IMR-90 (cell line): ENCODE results near the gene ST6GALNAC3. TPM values are rescaled to one million over a fixed set of nuclear protein-coding genes. Genes with fewer than 3 reads are reported as not detected.

Experiments
- ATAC-seq: fragments of 200-7000 bp; cut with Tn5 transposase; 2 replicates; pipeline ENCODE4 v1.9.1; 2020; ENCODE audit warnings: low read depth, mild to moderate bottlenecking, moderate library complexity
- BruUV-seq: library from RNA; stranded (reverse); fragments of 400-500 nt; replicated peaks from 2 replicates; lab custom pipeline; 2021; lab: Mats Ljungman, UMichigan
- CTCF ChIA-PET: fragments of 300-600 bp; formaldehyde crosslinking; extraction: SDS; loops from one replicate; lab custom pipeline; 2021; ENCODE audit warnings: antibody characterized with exemption; lab: Yijun Ruan, JAX
- POLR2A ChIA-PET: fragments of 300-600 bp; sonication (Branson Sonifier 250); formaldehyde crosslinking; loops from one replicate; lab custom pipeline; 2022; ENCODE audit warnings: antibody characterized with exemption; ENCODE audit not compliant: unreplicated experiment; lab: Charles Lee
- DNase-seq: peaks from one replicate; pipeline ENCODE4 v3.0.0; 2013
- H2AFZ ChIP-seq: replicated peaks from 2 replicates; pipeline ENCODE3; 2013; ENCODE audit warnings: low read length, mild to moderate bottlenecking; ENCODE audit not compliant: poor library complexity
- H2AK5ac ChIP-seq: 2 replicates; pipeline ENCODE4 v1.6.1; 2013; ENCODE audit warnings: low read depth, low read length, inconsistent platforms
- H2AK9ac ChIP-seq: replicated peaks from 2 replicates; pipeline ENCODE3; 2013; ENCODE audit warnings: mild to moderate bottlenecking, low read depth, low read length, moderate library complexity; ENCODE audit not compliant: poor library complexity
- H2BK120ac ChIP-seq: 2 replicates; pipeline ENCODE4 v1.6.1; 2013; ENCODE audit warnings: low read depth, low read length, inconsistent platforms
- H2BK15ac ChIP-seq: 3 replicates; pipeline ENCODE4 v1.6.1; 2013; ENCODE audit warnings: low read depth, low read length, inconsistent platforms
- H2BK20ac ChIP-seq: 2 replicates; pipeline ENCODE4 v1.6.1; 2013; ENCODE audit warnings: low read depth, mild to moderate bottlenecking, inconsistent platforms, low read length, moderate library complexity
- H2BK5ac ChIP-seq: 2 replicates; pipeline ENCODE4 v1.6.1; 2013; ENCODE audit warnings: mild to moderate bottlenecking, low read depth, low read length, inconsistent platforms; ENCODE audit not compliant: poor library complexity, severe bottlenecking
- H3K14ac ChIP-seq: replicated peaks from 2 replicates; pipeline ENCODE4 v1.6.1; 2013; ENCODE audit warnings: low read depth, low read length, inconsistent platforms
- H3K18ac ChIP-seq: 2 replicates; pipeline ENCODE4 v1.6.1; 2013; ENCODE audit warnings: low read depth, low read length, control low read depth
- H3K23ac ChIP-seq: 2 replicates; pipeline ENCODE4 v1.6.1; 2013; ENCODE audit warnings: low read depth, low read length, inconsistent platforms
- H3K27ac ChIP-seq: 2 replicates; pipeline ENCODE4 v1.5.1; 2013; ENCODE audit warnings: mild to moderate bottlenecking, control low read depth, low read length; ENCODE audit not compliant: insufficient read depth
- H3K27me3 ChIP-seq: 2 replicates; pipeline ENCODE4 v1.6.1; 2013; ENCODE audit warnings: low read length; ENCODE audit not compliant: control insufficient read depth, insufficient read depth
- H3K36me3 ChIP-seq: 2 replicates; pipeline ENCODE4 v1.6.1; 2013; ENCODE audit warnings: low read length, mixed read lengths; ENCODE audit not compliant: control insufficient read depth, insufficient read depth
- H3K4ac ChIP-seq: 2 replicates; pipeline ENCODE4 v1.6.1; 2013; ENCODE audit warnings: low read depth, low read length, inconsistent platforms
- H3K4me1 ChIP-seq: 2 replicates; pipeline ENCODE4 v1.6.1; 2013; ENCODE audit warnings: low read length, mixed read lengths; ENCODE audit not compliant: control insufficient read depth, insufficient read depth
- H3K4me2 ChIP-seq: 2 replicates; pipeline ENCODE4 v1.6.1; 2013; ENCODE audit warnings: low read depth, mild to moderate bottlenecking, control low read depth, low read length, moderate library complexity
- H3K4me3 ChIP-seq: 2 replicates; pipeline ENCODE4 v1.5.1; 2013; ENCODE audit warnings: low read depth, mild to moderate bottlenecking, control low read depth, low read length, moderate library complexity; ENCODE audit not compliant: insufficient read depth
- H3K56ac ChIP-seq: 2 replicates; pipeline ENCODE4 v1.6.1; 2013; ENCODE audit warnings: low read length, inconsistent platforms; ENCODE audit not compliant: insufficient read depth; ENCODE audit errors: extremely low read depth
- H3K79me1 ChIP-seq, 2 experiments: 2 replicates each; pipeline ENCODE4 v1.6.1; 2013; ENCODE audit warnings: low read length in 2 of 2, inconsistent platforms in 1 of 2, low read depth in 1 of 2
- H3K9ac ChIP-seq: 2 replicates; pipeline ENCODE4 v1.6.1; 2013; ENCODE audit warnings: low read depth, low read length, control low read depth
- H3K9me1 ChIP-seq: 2 replicates; pipeline ENCODE4 v1.6.1; 2013; ENCODE audit warnings: low read length, inconsistent platforms; ENCODE audit not compliant: insufficient read depth
- H3K9me3 ChIP-seq: 2 replicates; pipeline ENCODE4 v1.6.1; 2013; ENCODE audit warnings: low read length; ENCODE audit not compliant: control insufficient read depth, insufficient read depth
- H4K20me1 ChIP-seq: 2 replicates; pipeline ENCODE4 v1.6.1; 2013; ENCODE audit warnings: low read length, inconsistent platforms; ENCODE audit not compliant: insufficient read depth
- H4K5ac ChIP-seq: 2 replicates; pipeline ENCODE4 v1.6.1; 2013; ENCODE audit warnings: mild to moderate bottlenecking, low read depth, low read length, control low read depth
- H4K8ac ChIP-seq, 2 experiments: 2 replicates each; pipeline ENCODE4 v1.6.1; 2013; ENCODE audit warnings: low read depth in 2 of 2, low read length in 2 of 2, control low read depth in 1 of 2, inconsistent platforms in 1 of 2
- H4K91ac ChIP-seq: 2 replicates; pipeline ENCODE4 v1.6.1; 2013; ENCODE audit warnings: low read depth, low read length, inconsistent platforms; ENCODE audit not compliant: insufficient read depth
- BHLHE40 ChIP-seq: fragments of 150-350 bp; IDR thresholded peaks from 2 replicates; pipeline ENCODE4 v1.6.1; 2016; ENCODE audit warnings: mild to moderate bottlenecking, low read depth, low read length
- CEBPB ChIP-seq: IDR thresholded peaks from 2 replicates; pipeline ENCODE4 v1.6.1; 2012; ENCODE audit warnings: low read depth, low read length, improper control_type of control experiment
- CHD1 ChIP-seq: IDR thresholded peaks from 2 replicates; pipeline ENCODE4 v1.6.1; 2012; ENCODE audit warnings: low read depth, low read length, improper control_type of control experiment
- CTCF ChIP-seq: conservative IDR thresholded peaks from 2 replicates; pipeline ENCODE4 v1.5.1; 2012; ENCODE audit warnings: mild to moderate bottlenecking, low read depth, low read length, improper control_type of control experiment
- ELK1 ChIP-seq: fragments of 150-350 bp; IDR thresholded peaks from 2 replicates; pipeline ENCODE4 v1.6.1; 2016; ENCODE audit warnings: low read depth, mild to moderate bottlenecking, low read length, moderate library complexity, borderline replicate concordance
- FOS ChIP-seq: fragments of 150-350 bp; IDR thresholded peaks from 2 replicates; pipeline ENCODE4 v1.6.1; 2016; ENCODE audit warnings: low read depth, low read length
- MAFK ChIP-seq: IDR thresholded peaks from 2 replicates; pipeline ENCODE4 v1.6.1; 2012; ENCODE audit warnings: low read depth, low read length, improper control_type of control experiment
- MAZ ChIP-seq: IDR thresholded peaks from 2 replicates; pipeline ENCODE4 v1.6.1; 2012; ENCODE audit warnings: low read depth, mild to moderate bottlenecking, low read length, improper control_type of control experiment, moderate library complexity, borderline replicate concordance
- MXI1 ChIP-seq: IDR thresholded peaks from 2 replicates; pipeline ENCODE4 v1.6.1; 2012; ENCODE audit warnings: low read depth, mild to moderate bottlenecking, low read length, moderate library complexity, borderline replicate concordance
- NFE2L2 ChIP-seq: fragments of 150-350 bp; IDR thresholded peaks from 2 replicates; pipeline ENCODE4 v1.6.1; 2016; ENCODE audit warnings: low read depth, mild to moderate bottlenecking, low read length
- POLR2A ChIP-seq: IDR thresholded peaks from 2 replicates; pipeline ENCODE4 v1.6.1; 2012; ENCODE audit warnings: mild to moderate bottlenecking, low read depth, low read length
- RAD21 ChIP-seq: IDR thresholded peaks from 2 replicates; pipeline ENCODE4 v1.6.1; 2012; ENCODE audit warnings: low read length, improper control_type of control experiment
- RCOR1 ChIP-seq: IDR thresholded peaks from 2 replicates; pipeline ENCODE4 v1.6.1; 2012; ENCODE audit warnings: mild to moderate bottlenecking, low read length, improper control_type of control experiment; ENCODE audit not compliant: insufficient replicate concordance
- RFX5 ChIP-seq: IDR thresholded peaks from 2 replicates; pipeline ENCODE4 v1.8.0; 2012; ENCODE audit warnings: low read depth, mild to moderate bottlenecking, low read length, moderate library complexity
- SMC3 ChIP-seq: fragments of 150-350 bp; IDR thresholded peaks from 2 replicates; pipeline ENCODE4 v1.6.1; 2016; ENCODE audit warnings: low read depth, mild to moderate bottlenecking, antibody characterized with exemption, low read length, moderate library complexity
- WGBS, 2 experiments: methylation state at CpG; one replicate each; pipeline versions ENCODE4 v1.1.5 to v1.1.7; 2013; ENCODE audit warnings: missing lambda C conversion rate in 2 of 2; ENCODE audit not compliant: insufficient read length in 1 of 2; ENCODE audit errors: extremely low coverage in 2 of 2; 5-methylcytosine and 5-hydroxymethylcytosine counted together
- dilution Hi-C: fragments of 300-500 bp; cut with HindIII; formaldehyde crosslinking; loops from one replicate; pipeline ENCODE4 v1.14.3; 2018; ENCODE audit warnings: low sequenced_read_pairs; ENCODE audit not compliant: unreplicated experiment
- in situ Hi-C: fragments of 300-500 bp; cut with MboI; formaldehyde crosslinking; loops from 3 replicates; pipeline ENCODE4 v1.14.3; 2019; ENCODE audit warnings: low sequenced_read_pairs, inconsistent platforms, mixed read lengths
- intact Hi-C: fragments of 100-400 bp; cut with micrococcal nuclease; formaldehyde crosslinking; loops from 2 replicates; pipeline ENCODE4 v1.10.0; 2022
- polyA plus RNA-seq, 3 experiments: library from polyadenylated mRNA; depleted of rRNA; stranded (reverse); fragments of >200 nt; gene quantifications; 2 replicates each; pipeline ENCODE4 v1.2.3, GENCODE V29; 2012; ENCODE audit warnings: low replicate concordance in 1 of 3
- total RNA-seq: library from RNA; depleted of rRNA; stranded (reverse); fragments of >200 nt; gene quantifications from 2 replicates; pipeline ENCODE4 v1.2.3, GENCODE V29; 2012
- TF ChIP-seq, protein P1 (sequence below): fragments of 150-350 bp; IDR thresholded peaks from 2 replicates; pipeline ENCODE4 v1.6.1; 2017; ENCODE audit warnings: mild to moderate bottlenecking, antibody characterized with exemption, low read length, low read depth

ST6GALNAC3 gene
- total and polyA plus RNA-seq, 2 of the 4 experiments (the other 2 are of a cell fraction): 0.65 to 1.3 TPM

DNA sequence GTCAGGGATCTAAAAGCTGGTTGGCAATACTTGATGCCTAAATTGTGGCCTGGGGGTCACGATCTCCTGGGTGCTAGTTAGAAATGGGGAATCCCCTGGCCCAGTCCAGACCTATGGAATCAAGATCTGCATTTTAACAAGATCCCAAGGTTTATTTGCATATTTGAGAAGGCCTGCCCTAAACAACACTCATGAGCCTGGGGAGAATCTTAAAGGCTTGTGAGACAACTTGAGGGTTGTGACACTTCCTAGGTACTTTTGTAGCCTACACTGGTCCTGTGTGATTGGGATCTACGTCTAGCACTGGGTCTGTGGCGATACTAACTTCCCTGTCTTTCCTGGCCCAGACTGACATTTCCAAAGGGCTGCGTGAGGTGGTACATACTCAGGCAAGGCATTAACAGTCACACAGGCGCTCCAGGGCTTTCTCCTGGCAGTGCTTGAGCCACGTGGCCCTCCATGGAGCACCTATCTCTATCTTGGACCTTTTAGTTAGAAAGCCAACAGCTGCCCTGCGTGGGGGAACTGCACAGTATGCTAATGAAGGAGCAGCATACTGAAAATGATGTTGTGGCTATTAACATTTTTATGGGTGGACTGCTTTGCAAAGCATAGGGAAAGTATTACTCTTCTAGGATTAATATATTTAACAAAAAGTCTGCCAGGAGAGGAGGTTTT lies 263.1 kb downstream of the ST6GALNAC3 start:
- H2BK5ac ChIP-seq: no peak overlapping the region
- 92% methylated on average over 2 of the region's 7 CpGs; no CpG with 5 or more reads in 1 of the 2 experiments for WGBS, 2 experiments
- in situ Hi-C loops (loop anchor here (10.0 kb wide), 1 partner anchor 807 kb away; no protein-coding TSS in a partner anchor), dilution Hi-C loops (no loop called here), intact Hi-C loops (loop anchor here (10.0 kb wide), 1 partner anchor 697 kb away; no protein-coding TSS in a partner anchor)
- H2AK9ac ChIP-seq: no peak overlapping the region
- no peak overlapping the region for H3K14ac ChIP-seq
- BruUV-seq: no TSS peak
- no peak overlapping the region for H2BK120ac ChIP-seq
- DNase-seq (no peak), ATAC-seq (no peak)
- H4K8ac ChIP-seq: no peak overlapping the region
- H3K23ac ChIP-seq: no peak overlapping the region
- H3K4me1 ChIP-seq: no peaks in the 10 kb centered on the region; the same call in 1 of the 2 replicates
- no peaks in the 10 kb centered on the region for H3K9me3 ChIP-seq
- H2AFZ ChIP-seq: no peak overlapping the region
- no peak overlapping the region for H3K4me3 ChIP-seq
- no peak overlapping the region for H2BK15ac ChIP-seq
- no peak overlapping the region for H4K5ac ChIP-seq
- no peak overlapping the region; the same call in 1 of the 2 replicates for H3K4me2 ChIP-seq
- CTCF ChIA-PET: no interaction called here
- no peak overlapping the region for H4K91ac ChIP-seq
- no peak overlapping the region for H3K4ac ChIP-seq
- H3K79me1 ChIP-seq: no peaks in the 10 kb centered on the region
- no peaks in the 10 kb centered on the region for H3K9me1 ChIP-seq
- H2BK20ac ChIP-seq: no peak overlapping the region
- H4K20me1 ChIP-seq: no peaks in the 10 kb centered on the region
- H3K27ac ChIP-seq: no peak overlapping the region
- no peak overlapping the region for H3K9ac ChIP-seq
- no peak overlapping the region for H3K18ac ChIP-seq
- no peak for TF ChIP-seq RFX5
- no peak for TF ChIP-seq BHLHE40
- TF ChIP-seq RCOR1: no peak
- no peak for TF ChIP-seq MXI1
- no peak for TF ChIP-seq CEBPB
- TF ChIP-seq, protein P1, sequence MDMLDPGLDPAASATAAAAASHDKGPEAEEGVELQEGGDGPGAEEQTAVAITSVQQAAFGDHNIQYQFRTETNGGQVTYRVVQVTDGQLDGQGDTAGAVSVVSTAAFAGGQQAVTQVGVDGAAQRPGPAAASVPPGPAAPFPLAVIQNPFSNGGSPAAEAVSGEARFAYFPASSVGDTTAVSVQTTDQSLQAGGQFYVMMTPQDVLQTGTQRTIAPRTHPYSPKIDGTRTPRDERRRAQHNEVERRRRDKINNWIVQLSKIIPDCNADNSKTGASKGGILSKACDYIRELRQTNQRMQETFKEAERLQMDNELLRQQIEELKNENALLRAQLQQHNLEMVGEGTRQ: no peak
- TF ChIP-seq MAFK: no peak
- TF ChIP-seq RAD21: no peak
- TF ChIP-seq CTCF: no peak
- no peak for TF ChIP-seq CHD1
- TF ChIP-seq FOS: no peak
- no peak for TF ChIP-seq MAZ
- TF ChIP-seq SMC3: no peak
- TF ChIP-seq ELK1: no peak
- TF ChIP-seq NFE2L2: no peak
- TF ChIP-seq POLR2A: no peak
- H3K56ac ChIP-seq: no peak overlapping the region
- H3K36me3 ChIP-seq: no peaks in the 10 kb centered on the region
- POLR2A ChIA-PET: no interaction called here
- H3K27me3 ChIP-seq: no peaks in the 10 kb centered on the region
- no peak overlapping the region for H2AK5ac ChIP-seq
